Ectodermal cell (in vitro differentiated cells): ENCODE results near the gene PPM1H.
"Not testable (repeated sequence)": the region's sequence is repeated elsewhere in the genome, so short reads cannot be mapped to it uniquely, and the experiment has no call there.

Source experiments
- H3K27ac ChIP-seq: 2 replicates; pipeline ENCODE4 v1.7.0; 2013; ENCODE audit warnings: mild to moderate bottlenecking, low read depth, low read length; ENCODE audit not compliant: insufficient read depth, poor library complexity, severe bottlenecking
- H3K27me3 ChIP-seq: 2 replicates; pipeline ENCODE4 v1.7.0; 2013; ENCODE audit warnings: mild to moderate bottlenecking, low read length; ENCODE audit not compliant: insufficient read depth, control insufficient read depth, poor library complexity, severe bottlenecking
- H3K36me3 ChIP-seq: one replicate; pipeline ENCODE4 v1.7.0; 2013; ENCODE audit warnings: low read length; ENCODE audit not compliant: control insufficient read depth, insufficient read depth
- H3K4me1 ChIP-seq: one replicate; pipeline ENCODE4 v1.7.0; 2013; ENCODE audit warnings: low read length; ENCODE audit not compliant: control insufficient read depth, insufficient read depth
- H3K4me3 ChIP-seq: 2 replicates; pipeline ENCODE4 v1.7.0; 2013; ENCODE audit warnings: low read depth, low read length, control low read depth; ENCODE audit not compliant: insufficient read depth
- H3K9me3 ChIP-seq: 2 replicates; pipeline ENCODE4 v1.7.0; 2013; ENCODE audit warnings: mild to moderate bottlenecking, low read length, moderate library complexity; ENCODE audit not compliant: control insufficient read depth
- WGBS, 2 experiments: methylation state at CpG; one replicate each; pipeline ENCODE4 v1.1.7; 2013; ENCODE audit warnings: missing lambda C conversion rate in 2 of 2; 5-methylcytosine and 5-hydroxymethylcytosine counted together

The PPM1H gene

DNA sequence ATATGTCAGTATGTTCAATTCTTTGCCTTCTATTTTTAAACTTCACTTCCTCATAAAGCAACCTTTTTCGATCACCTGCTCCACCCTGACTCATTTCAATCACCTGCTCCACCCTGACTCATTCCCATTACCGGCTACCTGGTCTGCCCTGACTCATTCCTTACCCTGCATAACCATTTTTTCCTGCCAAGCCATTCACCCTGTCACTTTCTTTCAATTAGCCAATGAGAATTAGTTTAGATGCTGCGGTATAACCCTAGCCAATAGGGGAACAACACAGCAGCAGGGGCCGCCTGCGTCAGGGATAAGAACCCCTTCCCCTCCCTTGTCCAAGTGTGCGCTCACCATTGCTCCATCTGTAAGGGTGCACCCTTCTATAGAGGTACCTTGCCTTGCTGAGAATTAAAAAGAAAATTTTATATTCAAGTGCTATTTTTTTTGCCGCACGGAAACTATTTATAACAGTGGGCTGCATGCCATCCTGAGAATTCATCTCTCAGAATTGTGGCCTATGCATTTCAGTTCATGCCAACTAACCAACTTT is 31.6 kb upstream of the PPM1H start:
- not testable (repeated sequence) for H3K4me1 ChIP-seq, H3K4me3 ChIP-seq, H3K36me3 ChIP-seq, H3K27ac ChIP-seq, H3K27me3 ChIP-seq, H3K9me3 ChIP-seq
- WGBS, 2 experiments = 88 to 90% methylated on average over 7 to 8 of the region's 8 CpGs

GRCh38 chr12:62965700-62966099 is 30.8 kb upstream of the PPM1H start:
- H3K4me3 ChIP-seq, H3K4me1 ChIP-seq, H3K27ac ChIP-seq, H3K27me3 ChIP-seq, H3K9me3 ChIP-seq, H3K36me3 ChIP-seq: not testable (repeated sequence)
- WGBS, 2 experiments = 93 to 94% methylated on average over 3 of the region's 4 CpGs

GRCh38 chr12:62965242-62965641 is 30.3 kb upstream of the PPM1H start:
- 91 to 92% methylated on average over 11 of the region's 11 CpGs for WGBS, 2 experiments
- not testable (repeated sequence) for H3K4me3 ChIP-seq, H3K36me3 ChIP-seq, H3K27ac ChIP-seq, H3K27me3 ChIP-seq, H3K9me3 ChIP-seq, H3K4me1 ChIP-seq

DNA sequence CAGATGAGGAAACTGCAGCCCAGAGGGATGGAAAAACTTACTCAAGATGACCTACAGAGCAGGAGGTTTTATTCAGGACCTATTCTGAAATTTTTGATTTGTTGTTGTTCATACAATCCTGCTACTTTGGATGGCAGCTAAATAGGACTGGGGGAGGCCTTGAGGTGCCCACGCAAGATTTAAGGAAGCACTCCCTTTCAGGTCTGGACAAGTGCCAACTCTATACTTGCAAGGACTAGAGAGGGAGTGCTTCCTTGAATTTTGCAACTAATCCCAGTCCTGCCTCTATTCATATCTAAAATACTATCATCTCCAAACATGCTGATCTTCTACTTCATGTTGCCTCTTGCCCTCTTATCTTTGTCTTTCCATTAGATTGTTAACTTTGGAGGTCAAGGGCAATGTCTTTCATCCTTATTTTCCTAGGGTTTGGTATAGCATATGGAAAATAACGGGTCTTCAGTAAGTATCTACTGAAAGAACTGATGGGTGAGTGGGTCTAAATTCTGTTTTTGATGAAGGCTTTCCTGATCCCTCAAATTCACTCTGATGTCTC is 28.6 kb upstream of the PPM1H start:
- Histone ChIP-seq H3K4me3 (no peak overlapping the region), H3K4me1 (no peaks in the 10 kb centered on the region), H3K36me3 (no peaks in the 10 kb centered on the region), H3K27me3 (no peaks in the 10 kb centered on the region), H3K9me3 (no peaks in the 10 kb centered on the region), H3K27ac (no peak overlapping the region)
- WGBS, 2 experiments = 85 to 96% methylated on average over 2 of the region's 2 CpGs

- Histone ChIP-seq H3K4me3 (no peak overlapping the region), H3K9me3 (no peaks in the 10 kb centered on the region), H3K27ac (no peak overlapping the region), H3K36me3 (no peaks in the 10 kb centered on the region), H3K4me1 (no peaks in the 10 kb centered on the region), H3K27me3 (no peaks in the 10 kb centered on the region)
- WGBS, 2 experiments = 100% methylated on average over 1 of the region's 1 CpG
These were observed 25.4 kb upstream of the PPM1H start for GRCh38 chr12:62960324-62960723.

DNA sequence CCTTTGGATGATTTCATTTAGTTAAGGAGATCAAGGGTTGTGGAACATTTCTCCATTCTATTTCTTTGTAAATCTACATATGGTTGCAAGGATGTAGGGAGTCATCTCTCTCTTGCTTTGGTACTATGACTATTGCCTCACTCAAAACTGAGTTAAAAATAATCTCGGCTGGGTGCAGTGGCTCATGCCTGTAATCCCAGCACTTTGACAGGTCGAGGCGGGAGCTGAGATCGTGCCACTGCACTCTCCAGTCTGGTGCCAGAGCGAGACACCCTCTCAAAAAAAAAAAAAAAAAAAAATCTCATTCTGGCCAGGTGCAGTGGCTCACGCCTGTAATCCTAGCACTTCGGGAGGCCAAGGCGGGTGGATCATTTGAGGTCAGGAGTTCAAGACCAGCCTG is 24.8 kb upstream of the PPM1H start:
- Histone ChIP-seq H3K36me3 (no peaks in the 10 kb centered on the region), H3K27ac (no peak overlapping the region), H3K9me3 (no peaks in the 10 kb centered on the region), H3K4me1 (no peaks in the 10 kb centered on the region), H3K27me3 (no peaks in the 10 kb centered on the region), H3K4me3 (no peak overlapping the region)
- WGBS, 2 experiments = 76 to 83% methylated on average over 8 of the region's 8 CpGs

GRCh38 chr12:62957233-62957953 is 22.4 kb upstream of the PPM1H start:
- H3K4me3 ChIP-seq = no peak overlapping the region
- H3K27ac ChIP-seq = no peak overlapping the region
- no peaks in the 10 kb centered on the region for H3K9me3 ChIP-seq
- no peaks in the 10 kb centered on the region for H3K36me3 ChIP-seq
- no peaks in the 10 kb centered on the region for H3K4me1 ChIP-seq
- H3K27me3 ChIP-seq = no peaks in the 10 kb centered on the region
- 66 to 88% methylated on average over 1 to 2 of the region's 2 CpGs for whole genome bisulfite sequencing, 2 experiments

GRCh38 chr12:62955678-62956077 is 20.7 kb upstream of the PPM1H start:
- Histone ChIP-seq H3K4me3 (no peak overlapping the region), H3K27me3 (no peaks in the 10 kb centered on the region), H3K36me3 (no peaks in the 10 kb centered on the region), H3K4me1 (no peaks in the 10 kb centered on the region), H3K9me3 (no peaks in the 10 kb centered on the region), H3K27ac (no peak overlapping the region)
- 95 to 99% methylated on average over 3 of the region's 3 CpGs for WGBS, 2 experiments

- WGBS, 2 experiments = no CpG with 5 or more reads among the region's 1 CpG
- H3K27me3 ChIP-seq = no peaks in the 10 kb centered on the region
- no peaks in the 10 kb centered on the region for H3K4me1 ChIP-seq
- H3K27ac ChIP-seq = no peak overlapping the region
- H3K36me3 ChIP-seq = no peaks in the 10 kb centered on the region
- no peaks in the 10 kb centered on the region for H3K9me3 ChIP-seq
- H3K4me3 ChIP-seq = no peak overlapping the region
These were observed 15.4 kb upstream of the PPM1H start for GRCh38 chr12:62950317-62950716.

DNA sequence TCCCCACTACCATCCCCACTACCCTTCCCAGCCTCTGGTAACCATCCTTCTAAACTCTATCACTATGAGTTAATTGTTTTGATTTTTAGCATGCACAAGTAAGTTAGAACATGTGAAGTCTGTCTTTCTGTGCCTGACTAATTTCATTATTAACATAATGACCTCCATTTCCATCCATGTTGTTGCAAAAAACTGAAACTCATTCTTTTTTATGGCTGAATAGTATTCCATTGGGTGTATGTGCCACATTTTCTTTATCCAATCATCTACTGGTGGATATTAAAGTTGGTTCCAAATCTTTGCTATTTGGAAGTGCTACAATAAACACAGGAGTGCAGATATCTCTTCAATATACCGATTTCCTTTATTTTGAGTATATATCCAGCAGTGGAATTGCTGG is 13.2 kb upstream of the PPM1H start:
- Histone ChIP-seq H3K36me3 (no peaks in the 10 kb centered on the region), H3K4me3 (no peak overlapping the region), H3K27ac (no peak overlapping the region), H3K4me1 (no peaks in the 10 kb centered on the region), H3K9me3 (no peaks in the 10 kb centered on the region), H3K27me3 (no peaks in the 10 kb centered on the region)
- 89 to 100% methylated on average over 1 of the region's 1 CpG for WGBS, 2 experiments
